Muscle layer of duodenum (tissue), 2 donors: Measurements from ENCODE around the gene LRSAM1.

ENCODE experiments used
- H3K27ac ChIP-seq: one replicate; pipeline ENCODE4 v1.7.0; 2013; ENCODE audit warnings: mild to moderate bottlenecking, low read length
- H3K27me3 ChIP-seq: one replicate; pipeline ENCODE4 v1.7.0; 2013; ENCODE audit warnings: low read depth, mild to moderate bottlenecking, control low read depth, low read length
- H3K36me3 ChIP-seq, 2 donors: one replicate each; pipeline ENCODE4 v1.7.0; 2013; ENCODE audit warnings: low read length in 2 of 2, control low read depth in 1 of 2, mild to moderate bottlenecking in 1 of 2; ENCODE audit not compliant: insufficient read depth in 2 of 2, control insufficient read depth in 1 of 2
- H3K4me1 ChIP-seq, 2 donors: one replicate each; pipeline ENCODE4 v1.7.0; 2013; ENCODE audit warnings: low read length in 2 of 2, mild to moderate bottlenecking in 2 of 2, control low read depth in 1 of 2, moderate library complexity in 1 of 2; ENCODE audit not compliant: insufficient read depth in 2 of 2, control insufficient read depth in 1 of 2
- H3K4me3 ChIP-seq, 2 donors: one replicate each; pipeline ENCODE4 v1.7.0; 2013; ENCODE audit warnings: low read length in 2 of 2, low read depth in 1 of 2, mild to moderate bottlenecking in 1 of 2
- H3K9me3 ChIP-seq, 2 donors: one replicate each; pipeline ENCODE4 v1.7.0; 2013; ENCODE audit warnings: low read length in 2 of 2, control low read depth in 1 of 2, mild to moderate bottlenecking in 1 of 2; ENCODE audit not compliant: control insufficient read depth in 1 of 2
- donor health status: healthy.

Gene LRSAM1

GRCh38 chr9:127508901-127509260 is 57.6 kb downstream of the LRSAM1 start:
- Histone ChIP-seq H3K36me3 (peaks cover 5 to 38% of the 10 kb centered on the region in 2 donors), H3K9me3 (no peaks in the 10 kb centered on the region), H3K27ac (no peak overlapping the region)

GRCh38 chr9:127509261-127509954 is 58.1 kb downstream of the LRSAM1 start:
- H3K9me3 ChIP-seq, result no peaks in the 10 kb centered on the region
- H3K27ac ChIP-seq, result no peak overlapping the region
- peaks cover 3 to 12% of the 10 kb centered on the region in 2 donors for H3K4me1 ChIP-seq
- H3K36me3 ChIP-seq, result peaks cover 5 to 38% of the 10 kb centered on the region in 2 donors
- H3K4me3 ChIP-seq, result no peak overlapping the region
- no peaks in the 10 kb centered on the region for H3K27me3 ChIP-seq

More at GRCh38 chr9:127508901-127509260, 57.6 kb downstream of the LRSAM1 start:
- H3K27me3 ChIP-seq, result no peaks in the 10 kb centered on the region
- no peak overlapping the region for H3K4me3 ChIP-seq
- peaks cover 3 to 12% of the 10 kb centered on the region in 2 donors for H3K4me1 ChIP-seq

GRCh38 chr9:127509955-127510299 is 58.6 kb downstream of the LRSAM1 start:
- peaks cover 3 to 12% of the 10 kb centered on the region in 2 donors for H3K4me1 ChIP-seq
- H3K4me3 ChIP-seq, result no peak overlapping the region
- no peak overlapping the region for H3K27ac ChIP-seq
- H3K36me3 ChIP-seq, result peaks cover 5 to 35% of the 10 kb centered on the region in 2 donors
- no peaks in the 10 kb centered on the region for H3K27me3 ChIP-seq
- no peaks in the 10 kb centered on the region for H3K9me3 ChIP-seq

- Histone ChIP-seq H3K4me1 (peaks cover 0 to 6% of the 10 kb centered on the region in 2 donors), H3K36me3 (peaks cover 15 to 35% of the 10 kb centered on the region in 2 donors), H3K4me3 (no peak overlapping the region), H3K27ac (no peak overlapping the region), H3K9me3 (no peaks in the 10 kb centered on the region), H3K27me3 (no peaks in the 10 kb centered on the region)
Observed at GRCh38 chr9:127514468-127514867, 63.2 kb downstream of the LRSAM1 start.

- H3K4me1 ChIP-seq, result peaks cover 0 to 16% of the 10 kb centered on the region in 2 donors
- no peaks in the 10 kb centered on the region for H3K9me3 ChIP-seq
- no peak overlapping the region for H3K27ac ChIP-seq
- H3K4me3 ChIP-seq, result no peak overlapping the region
- peaks cover 15 to 40% of the 10 kb centered on the region in 2 donors for H3K36me3 ChIP-seq
- no peaks in the 10 kb centered on the region for H3K27me3 ChIP-seq
Observed at GRCh38 chr9:127516835-127517607, 65.7 kb downstream of the LRSAM1 start.

- Histone ChIP-seq H3K36me3 (peaks cover 15 to 35% of the 10 kb centered on the region in 2 donors), H3K4me3 (no peak overlapping the region), H3K27ac (no peak overlapping the region), H3K27me3 (no peaks in the 10 kb centered on the region), H3K4me1 (peaks cover 0 to 17% of the 10 kb centered on the region in 2 donors), H3K9me3 (no peaks in the 10 kb centered on the region)
Observed at GRCh38 chr9:127517620-127518019, 66.3 kb downstream of the LRSAM1 start.

- H3K36me3 ChIP-seq, result peaks cover 17 to 31% of the 10 kb centered on the region in 2 donors
- H3K27me3 ChIP-seq, result no peaks in the 10 kb centered on the region
- peaks cover 0 to 17% of the 10 kb centered on the region in 2 donors for H3K4me1 ChIP-seq
- H3K9me3 ChIP-seq, result no peaks in the 10 kb centered on the region
- no peak overlapping the region for H3K4me3 ChIP-seq
- no peak overlapping the region for H3K27ac ChIP-seq
Observed at GRCh38 chr9:127518091-127518856, 67.0 kb downstream of the LRSAM1 start.

- no peak overlapping the region for H3K27ac ChIP-seq
- H3K9me3 ChIP-seq, result peaks cover 2 to 4% of the 10 kb centered on the region in 2 donors
- H3K4me3 ChIP-seq, result no peak overlapping the region
- H3K36me3 ChIP-seq, result peaks cover 29 to 36% of the 10 kb centered on the region in 2 donors
- peaks cover 0 to 17% of the 10 kb centered on the region in 2 donors for H3K4me1 ChIP-seq
- no peaks in the 10 kb centered on the region for H3K27me3 ChIP-seq
Observed at GRCh38 chr9:127519301-127520166, 68.2 kb downstream of the LRSAM1 start.

- H3K4me1 ChIP-seq, result peaks cover 0 to 17% of the 10 kb centered on the region in 2 donors
Observed at GRCh38 chr9:127520941-127521918, 69.9 kb downstream of the LRSAM1 start.

GRCh38 chr9:127521919-127522304 is 70.6 kb downstream of the LRSAM1 start:
- peak overlapping the region; percentile 74 for H3K27ac ChIP-seq
- no peaks in the 10 kb centered on the region for H3K27me3 ChIP-seq
- peak overlapping the region in 1 of 2 donors; percentile 17 for H3K4me3 ChIP-seq
- H3K9me3 ChIP-seq, result peaks cover 7 to 8% of the 10 kb centered on the region in 2 donors
- H3K36me3 ChIP-seq, result peaks cover 38 to 50% of the 10 kb centered on the region in 2 donors
- peaks cover 0 to 21% of the 10 kb centered on the region in 2 donors for H3K4me1 ChIP-seq

More at GRCh38 chr9:127520941-127521918, 69.9 kb downstream of the LRSAM1 start:
- no peaks in the 10 kb centered on the region for H3K27me3 ChIP-seq
- H3K9me3 ChIP-seq, result peaks cover 7 to 8% of the 10 kb centered on the region in 2 donors
- peaks cover 42 to 48% of the 10 kb centered on the region in 2 donors for H3K36me3 ChIP-seq
- peak overlapping the region; percentile 74 for H3K27ac ChIP-seq
- peak overlapping the region in 1 of 2 donors; percentile 17 for H3K4me3 ChIP-seq
